HG02970 (cell line): ENCODE measurements around the gene PAWR.

ENCODE experiments used
- ATAC-seq: cut with Tn5 transposase; IDR thresholded peaks from one replicate; pipeline ENCODE4 v1.9.1; 2021; ENCODE audit warnings: mild to moderate bottlenecking, moderate library complexity, moderate number of reproducible peaks; ENCODE audit not compliant: unreplicated experiment, low FRiP score

Gene PAWR, protein sequence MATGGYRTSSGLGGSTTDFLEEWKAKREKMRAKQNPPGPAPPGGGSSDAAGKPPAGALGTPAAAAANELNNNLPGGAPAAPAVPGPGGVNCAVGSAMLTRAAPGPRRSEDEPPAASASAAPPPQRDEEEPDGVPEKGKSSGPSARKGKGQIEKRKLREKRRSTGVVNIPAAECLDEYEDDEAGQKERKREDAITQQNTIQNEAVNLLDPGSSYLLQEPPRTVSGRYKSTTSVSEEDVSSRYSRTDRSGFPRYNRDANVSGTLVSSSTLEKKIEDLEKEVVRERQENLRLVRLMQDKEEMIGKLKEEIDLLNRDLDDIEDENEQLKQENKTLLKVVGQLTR

DNA sequence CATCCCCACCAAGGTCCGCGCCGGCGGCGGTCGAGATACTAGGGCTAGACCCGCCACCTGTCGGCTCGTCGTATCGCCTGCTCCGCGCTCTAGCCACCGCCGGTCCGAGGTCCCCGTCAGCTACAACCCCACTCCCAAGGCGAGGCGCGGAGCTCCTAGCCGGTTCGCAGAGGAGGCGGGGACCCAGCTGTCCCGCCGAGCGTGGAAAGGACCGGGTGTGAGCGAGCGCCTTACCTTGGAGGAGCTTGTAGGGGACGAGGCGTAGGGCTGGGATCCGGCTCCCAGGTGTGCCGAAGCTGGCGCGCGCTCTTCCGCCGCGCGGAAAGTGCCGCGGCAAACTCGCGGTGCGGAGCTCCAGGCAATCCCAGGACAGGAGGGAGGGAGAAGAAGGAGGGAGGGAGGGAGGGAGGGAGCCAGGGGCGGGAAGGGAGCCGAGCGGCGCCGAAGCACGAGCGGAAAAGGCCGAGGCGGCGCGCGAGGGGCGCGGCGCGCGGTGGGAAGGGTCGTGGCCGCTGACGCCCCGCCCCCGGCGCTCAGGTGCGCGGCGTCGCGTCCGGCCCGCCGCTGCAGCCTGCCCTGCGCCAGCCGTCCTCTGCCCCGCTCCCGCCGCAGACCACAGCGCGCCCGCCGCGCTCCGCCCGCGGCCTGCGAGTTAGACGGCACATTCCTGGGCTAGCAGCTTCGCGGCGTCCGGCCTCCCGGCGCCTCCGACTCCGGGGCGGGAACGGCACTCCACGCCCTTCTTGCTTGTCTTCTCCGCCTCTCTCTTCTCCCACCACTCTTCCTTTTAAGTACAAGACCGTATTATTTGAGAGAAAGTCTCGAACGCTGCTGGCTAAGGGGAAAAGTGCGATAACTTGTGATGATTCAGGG, at the start of gene PAWR:
Gene PAWR, minus strand, starts transcription at position 327 of the 873 bp plus-strand sequence. CDS start 720 bp downstream, outside the sequence.
- peak; percentile 54 for ATAC-seq

DNA sequence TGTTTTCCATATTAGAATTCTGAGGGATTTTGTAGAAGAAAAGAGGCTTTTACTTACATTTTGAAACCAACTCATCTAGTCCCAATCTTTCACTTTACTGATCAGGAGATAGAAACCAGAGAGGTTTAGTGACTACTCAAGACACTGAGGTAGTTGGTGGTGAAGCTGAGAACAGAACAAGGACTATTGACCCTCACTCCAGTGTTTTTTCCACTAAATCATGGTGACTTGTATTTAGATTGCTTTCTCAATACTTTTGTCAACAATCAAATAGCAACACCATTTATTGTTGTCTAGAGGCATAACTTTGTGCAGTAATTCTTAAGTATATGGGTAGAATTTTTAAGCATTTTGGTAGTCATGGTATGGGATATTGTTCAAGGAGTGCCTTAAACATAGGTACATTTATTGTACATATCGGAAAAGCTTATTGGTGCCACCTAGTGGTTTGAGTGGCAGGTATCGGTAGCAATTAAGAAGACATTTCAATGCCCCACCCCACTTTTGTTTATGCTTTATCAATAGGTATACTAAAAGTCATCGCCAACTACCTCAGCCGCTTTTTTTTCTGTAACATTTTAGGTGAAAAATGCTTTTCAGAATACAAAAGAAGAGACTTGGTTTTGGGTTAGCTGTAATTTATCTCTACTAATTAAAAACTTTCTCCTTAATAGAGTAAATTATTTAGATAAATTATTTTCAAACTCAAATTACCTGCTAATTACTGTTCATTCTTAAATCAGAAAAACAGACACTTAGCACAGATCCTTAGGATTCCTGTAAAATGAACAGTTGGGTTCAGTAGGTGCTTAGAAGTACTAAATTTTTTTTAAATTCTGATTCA, 47.3 kb upstream of the PAWR start:
- ATAC-seq, result no peak

DNA sequence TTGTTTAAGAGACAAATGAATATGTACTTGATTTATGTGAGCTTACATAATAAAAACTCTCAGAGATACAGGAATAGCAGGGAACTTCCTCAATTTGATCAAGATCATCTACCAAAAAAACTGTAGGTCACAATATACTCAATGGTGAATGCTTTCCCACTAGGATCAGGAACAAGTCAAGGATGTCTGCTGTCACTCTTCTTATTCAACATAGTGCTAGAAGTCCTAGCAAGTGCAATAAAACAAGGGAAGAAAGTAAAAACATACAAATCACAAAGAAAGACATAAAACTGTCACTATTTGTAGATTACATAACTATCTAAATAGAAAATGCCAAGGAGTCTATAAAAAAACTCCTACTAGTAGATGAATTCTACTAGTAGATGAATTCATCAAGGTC, 41.9 kb upstream of the PAWR start:
- no peak for ATAC-seq

DNA sequence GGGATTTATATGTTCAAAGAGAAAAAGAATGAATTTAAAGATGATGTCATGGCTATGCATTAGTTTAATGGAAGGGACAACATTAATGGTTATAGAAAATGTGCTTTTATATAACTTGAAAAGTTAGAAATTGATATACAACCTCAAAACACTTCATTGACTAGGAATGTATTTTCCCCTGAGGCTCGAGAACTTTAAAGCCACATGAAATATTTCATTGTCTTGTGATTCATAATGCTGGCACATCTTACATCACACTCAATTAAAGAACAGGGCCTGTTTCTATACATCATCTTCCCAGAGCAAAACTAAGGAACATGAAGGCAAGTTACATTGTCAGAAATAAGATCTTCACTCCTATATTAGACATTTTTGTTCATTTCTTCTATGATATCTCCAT, 35.2 kb upstream of the PAWR start:
- no peak for ATAC-seq

DNA sequence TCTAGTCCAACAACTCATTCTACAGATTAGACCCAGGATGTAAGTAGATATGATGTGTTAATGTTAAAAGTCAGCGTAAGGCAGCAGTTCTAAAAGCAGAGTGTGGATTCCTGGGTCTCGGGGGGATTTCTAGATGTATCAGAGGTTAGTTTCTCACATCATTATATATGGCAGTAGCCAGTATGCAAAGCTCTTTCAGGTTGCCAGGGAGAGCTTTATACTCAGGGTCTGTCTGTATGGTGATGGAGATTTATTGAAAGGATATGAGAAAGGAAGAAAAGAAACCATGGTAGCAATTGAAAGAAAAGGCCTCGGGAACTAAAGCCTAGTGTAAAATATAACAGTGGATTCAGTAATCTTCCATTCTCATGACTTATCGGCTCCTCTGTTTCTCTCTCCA, 26.2 kb upstream of the PAWR start:
- no peak for ATAC-seq

DNA sequence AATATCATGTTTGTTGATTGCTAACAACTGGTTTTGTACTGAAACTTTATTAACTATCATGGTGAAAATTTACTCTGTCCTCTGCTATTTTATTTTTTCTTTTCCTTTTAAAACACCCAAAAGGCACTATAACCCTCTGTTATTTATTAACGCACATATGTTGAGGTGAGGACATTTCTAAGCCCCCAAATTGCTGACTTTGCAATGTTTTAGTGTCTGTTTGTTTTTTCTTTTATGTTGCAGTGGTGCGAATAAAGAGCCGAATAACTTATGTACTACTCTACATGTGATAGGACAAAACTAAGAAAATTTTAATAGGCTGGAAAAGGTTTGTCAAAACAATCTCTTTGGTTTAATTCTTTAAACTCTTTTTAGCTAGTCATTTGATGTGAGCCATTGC, 24.5 kb upstream of the PAWR start:
- no peak for ATAC-seq

DNA sequence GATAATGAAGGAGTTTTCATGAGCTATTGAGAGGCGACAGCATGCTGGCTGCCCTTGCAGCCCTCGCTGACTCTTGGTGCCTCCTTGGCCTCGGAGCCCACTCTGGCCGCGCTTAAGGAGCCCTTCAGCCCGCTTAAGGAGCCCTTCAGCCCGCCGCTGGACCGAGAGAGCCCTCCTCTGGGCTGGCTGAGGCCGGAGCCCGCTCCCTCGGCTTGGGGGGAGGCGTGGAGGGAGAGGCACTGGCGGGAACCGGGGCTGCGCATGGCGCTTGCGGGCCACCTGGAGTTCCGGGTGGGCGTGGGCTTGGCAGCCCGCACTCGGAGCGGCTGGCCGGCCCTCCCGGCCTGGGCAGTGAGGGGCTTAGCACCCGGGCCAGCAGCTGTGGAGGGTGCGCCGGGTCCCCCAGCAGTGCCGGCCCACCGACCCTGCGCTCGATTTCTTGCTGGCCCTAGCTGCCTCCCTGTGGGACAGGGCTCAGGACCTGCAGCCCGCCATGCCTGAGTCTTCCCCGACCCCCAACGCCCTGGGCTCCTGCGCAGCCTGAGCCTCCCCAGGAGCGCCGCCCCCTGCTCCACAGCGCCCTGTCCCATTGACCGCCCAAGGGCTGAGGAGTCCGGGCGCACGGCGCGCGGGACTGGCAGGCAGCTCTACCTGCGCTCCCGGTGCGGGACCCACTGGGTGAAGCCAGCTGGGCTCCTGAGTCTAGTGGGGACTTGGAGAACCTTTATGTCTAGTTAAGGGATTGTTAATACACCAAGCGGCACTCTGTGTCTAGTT, 20.1 kb upstream of the PAWR start:
- no peak for ATAC-seq

DNA sequence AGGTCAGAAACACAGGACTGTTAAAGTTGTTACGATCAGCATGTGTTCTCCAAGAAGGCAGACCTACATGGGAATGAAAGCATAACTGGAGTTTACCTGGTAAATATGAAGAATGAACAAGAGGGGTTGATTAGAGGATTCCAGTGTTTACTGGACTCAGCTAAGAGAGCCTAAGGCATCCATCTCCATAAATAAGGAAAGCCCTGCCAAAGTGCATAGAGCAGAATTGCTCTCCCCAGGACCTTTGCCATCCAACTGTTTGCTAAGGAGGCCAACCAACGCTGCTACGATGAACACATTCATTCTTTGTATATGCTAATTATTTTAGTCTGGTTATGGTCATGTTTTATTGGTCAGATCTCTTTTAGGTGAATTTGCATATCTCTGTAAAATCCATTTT, 17.1 kb upstream of the PAWR start:
- no peak for ATAC-seq

DNA sequence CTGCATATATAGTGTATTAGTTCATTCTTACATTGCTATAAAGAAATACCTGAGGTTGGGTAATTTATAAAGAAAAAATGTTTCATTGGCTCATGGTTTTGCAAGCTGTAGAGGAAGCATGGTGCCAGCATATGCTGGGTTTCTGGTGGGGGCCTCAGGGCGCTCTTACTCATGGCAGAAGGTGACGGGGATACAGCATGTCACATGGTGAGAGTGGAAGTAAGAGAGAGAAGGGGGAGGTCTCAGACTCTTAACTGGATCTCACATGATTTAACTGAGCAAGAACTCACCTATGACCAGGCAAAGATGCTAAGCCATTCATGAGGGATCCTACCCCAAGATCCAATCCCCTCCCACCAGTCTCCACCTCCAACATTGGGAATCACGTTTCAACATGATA, 15.9 kb upstream of the PAWR start:
- no peak for ATAC-seq

DNA sequence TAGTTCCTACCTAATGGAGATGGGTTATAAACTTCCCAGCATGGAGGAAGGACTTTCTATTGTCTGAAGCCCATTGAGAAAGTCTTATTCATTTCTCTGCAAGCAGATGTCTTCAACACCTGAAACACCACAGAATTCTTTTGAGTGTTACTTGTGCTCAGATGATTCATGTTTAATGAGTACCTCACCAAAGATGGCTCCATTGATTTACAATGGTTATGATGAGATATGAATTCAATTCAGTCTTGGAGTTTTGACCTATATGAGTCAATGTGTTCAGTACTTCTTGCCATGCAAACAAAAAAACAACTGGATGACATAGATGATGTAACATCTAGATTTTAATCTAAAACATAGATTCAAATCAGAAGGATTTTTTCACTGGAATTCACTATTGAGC, 15.4 kb upstream of the PAWR start:
- no peak for ATAC-seq

DNA sequence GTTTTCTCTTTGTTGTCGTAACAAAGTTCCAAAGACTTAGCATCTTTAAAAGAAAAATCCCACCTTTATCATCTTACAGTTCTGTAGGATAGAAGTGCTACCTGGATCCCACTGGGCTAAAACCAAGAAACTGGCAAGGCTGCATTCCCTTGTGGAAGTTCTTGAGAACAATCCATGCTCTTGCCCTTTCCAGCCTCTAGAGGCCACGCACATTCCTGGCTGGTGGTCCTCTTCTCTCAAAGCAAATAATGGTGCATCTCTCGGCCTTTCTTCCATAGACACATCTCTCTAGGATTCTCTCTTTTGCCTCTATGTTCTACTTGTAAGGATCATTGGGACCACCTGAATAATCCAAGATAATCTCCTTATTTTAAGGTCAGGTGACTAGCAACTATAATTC, 8.2 kb upstream of the PAWR start:
- ATAC-seq, result no peak

DNA sequence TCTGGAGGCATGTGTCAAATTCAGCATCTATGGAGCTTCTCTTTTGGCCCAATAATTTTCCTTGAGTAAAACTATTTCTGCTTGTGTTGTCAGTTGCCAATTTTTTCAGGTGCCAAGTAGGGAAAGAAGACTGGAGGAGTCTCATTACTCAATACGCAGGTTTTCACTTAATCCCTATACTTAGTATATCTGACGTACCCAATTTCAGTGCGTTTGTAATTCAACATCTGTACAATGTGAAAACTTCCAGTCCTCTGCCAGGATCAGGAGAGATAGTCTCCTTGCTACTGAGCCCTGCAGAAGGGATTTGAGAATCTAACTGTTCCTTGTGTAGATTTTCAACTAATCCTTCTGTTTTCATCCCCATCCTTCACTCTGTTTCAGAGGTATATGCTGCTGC, 5.7 kb upstream of the PAWR start:
- ATAC-seq, result no peak

DNA sequence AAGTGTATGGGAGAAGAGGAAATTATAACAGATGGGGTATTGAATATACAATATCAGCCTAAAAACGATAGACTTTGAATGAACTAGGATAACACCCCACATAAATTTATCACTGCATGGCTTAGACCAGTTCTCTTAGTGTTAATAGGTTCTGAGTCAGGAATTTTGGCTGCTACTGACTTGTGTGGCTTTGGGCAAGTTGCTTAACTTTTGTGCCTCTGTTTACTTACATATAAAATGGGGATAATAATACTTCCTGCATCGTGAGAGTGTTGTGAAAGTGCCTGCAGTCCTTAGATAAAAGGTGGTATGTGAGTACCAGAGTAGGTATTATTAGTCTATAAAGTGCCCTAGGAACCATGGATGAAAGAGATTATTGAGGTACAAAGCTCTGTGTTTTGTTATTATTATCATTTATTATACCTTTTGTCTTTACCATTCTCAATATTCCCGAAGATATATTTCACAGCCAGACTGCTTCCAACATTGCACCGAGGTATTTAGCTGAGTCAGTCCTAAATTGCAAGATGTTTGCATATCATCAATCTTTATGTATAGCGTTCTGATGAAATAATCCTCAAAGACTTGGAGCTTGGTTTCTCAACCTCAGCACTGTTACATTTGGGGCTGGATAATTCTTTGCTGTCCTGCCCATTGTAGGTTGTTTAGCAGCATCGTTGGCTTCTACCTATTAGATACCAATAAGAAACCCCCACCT, 2.3 kb upstream of the PAWR start:
- ATAC-seq, result no peak

DNA sequence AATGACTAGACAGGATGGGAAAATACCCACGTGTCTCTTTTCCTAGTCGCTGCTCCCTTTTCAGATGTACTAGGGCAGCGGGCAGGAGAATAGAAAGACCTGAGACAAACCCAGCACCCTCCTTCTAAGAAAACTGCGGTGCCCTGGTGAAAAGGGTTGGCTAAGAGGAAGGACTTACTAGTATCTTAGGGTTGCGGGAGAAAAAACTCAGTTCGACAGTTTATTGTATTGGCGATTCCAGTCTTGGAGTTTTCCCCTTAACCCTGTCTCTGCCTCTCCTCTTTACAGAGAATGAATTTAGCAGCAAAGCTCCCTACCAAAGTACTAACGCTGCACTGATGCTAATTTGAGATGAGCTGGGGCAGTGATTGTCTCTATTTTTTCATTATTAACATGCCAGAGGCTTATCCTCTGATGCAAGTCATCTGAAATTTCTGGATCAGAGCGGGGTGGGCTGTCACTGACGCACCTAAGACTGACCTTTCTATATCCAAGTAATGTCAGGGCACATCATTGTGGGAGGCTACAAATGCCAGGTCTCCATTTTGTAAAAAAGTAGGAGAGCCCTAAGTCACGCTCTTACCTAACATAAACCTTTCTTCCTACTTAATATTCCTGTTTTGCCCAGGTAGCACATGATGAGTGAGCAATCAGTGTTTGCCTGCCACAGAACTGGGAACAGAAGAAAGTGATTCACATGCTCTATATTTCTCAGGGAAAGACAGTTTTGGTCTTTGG, 916 bp upstream of the PAWR start:
- no peak for ATAC-seq

DNA sequence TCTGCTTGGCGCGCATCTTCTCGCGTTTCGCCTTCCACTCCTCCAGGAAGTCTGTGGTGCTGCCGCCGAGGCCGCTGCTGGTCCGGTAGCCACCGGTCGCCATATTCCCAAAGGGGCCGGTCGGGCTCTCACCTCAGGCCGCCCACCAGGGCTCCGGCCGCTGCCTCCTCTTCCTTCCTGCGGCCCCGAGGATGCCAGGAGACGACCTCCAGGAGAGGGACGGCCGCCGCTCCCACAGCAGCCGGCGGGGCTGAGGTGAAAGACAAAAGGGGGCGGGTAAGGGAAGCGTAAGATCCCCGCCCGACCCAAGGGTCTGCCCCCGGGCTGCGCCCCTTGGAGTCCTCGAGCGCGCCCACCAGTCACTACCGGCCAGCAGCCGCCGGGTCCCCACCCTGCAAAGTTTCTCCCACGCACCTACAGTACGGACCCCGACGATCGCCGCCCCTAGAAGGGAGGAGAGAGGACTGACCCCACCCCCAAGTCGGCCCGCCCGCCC, 574 bp downstream of the PAWR start:
- peak; percentile 22 for ATAC-seq

DNA sequence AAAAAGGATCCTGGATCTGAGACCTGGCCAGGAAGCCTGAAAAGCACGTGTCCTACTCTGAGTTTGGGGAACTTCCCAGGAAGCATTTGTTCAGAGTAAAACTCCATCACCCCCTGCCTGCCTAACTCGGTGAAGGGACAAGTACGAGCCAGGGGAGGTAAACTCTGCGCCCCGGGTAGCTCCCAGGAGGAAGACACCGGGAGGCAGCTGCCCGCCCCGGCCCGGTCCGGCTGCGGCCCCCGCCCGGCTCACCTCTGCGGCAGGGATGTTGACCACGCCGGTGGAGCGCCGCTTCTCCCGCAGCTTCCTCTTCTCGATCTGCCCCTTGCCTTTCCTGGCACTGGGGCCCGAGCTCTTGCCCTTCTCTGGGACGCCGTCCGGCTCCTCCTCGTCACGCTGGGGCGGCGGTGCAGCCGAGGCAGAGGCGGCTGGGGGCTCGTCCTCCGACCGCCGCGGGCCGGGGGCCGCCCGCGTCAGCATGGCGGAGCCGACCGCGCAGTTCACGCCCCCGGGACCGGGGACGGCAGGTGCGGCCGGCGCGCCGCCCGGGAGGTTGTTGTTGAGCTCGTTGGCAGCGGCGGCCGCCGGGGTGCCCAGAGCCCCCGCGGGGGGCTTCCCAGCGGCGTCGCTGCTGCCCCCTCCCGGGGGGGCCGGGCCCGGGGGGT, 1.2 kb downstream of the PAWR start:
- peak; percentile 23 for ATAC-seq

DNA sequence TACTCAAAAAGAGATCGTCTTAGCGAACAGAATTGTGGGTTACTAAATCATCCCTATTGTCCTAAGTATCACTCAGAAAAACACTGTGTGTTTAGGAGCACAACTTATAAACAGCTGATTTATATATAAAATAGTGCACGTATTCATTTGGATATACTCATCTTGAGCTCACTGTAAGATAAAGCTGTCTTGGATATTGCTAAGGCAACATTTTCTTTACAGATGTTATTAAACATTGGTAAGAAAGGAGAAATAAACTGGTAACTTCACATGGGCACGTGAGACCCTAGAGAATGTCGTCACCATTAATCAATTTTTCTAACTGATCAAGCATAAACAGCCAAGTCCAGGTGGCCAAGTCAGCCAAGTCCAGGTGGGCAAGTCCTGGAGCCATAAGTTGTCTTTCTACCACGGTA, 1.7 kb downstream of the PAWR start:
- no peak for ATAC-seq

DNA sequence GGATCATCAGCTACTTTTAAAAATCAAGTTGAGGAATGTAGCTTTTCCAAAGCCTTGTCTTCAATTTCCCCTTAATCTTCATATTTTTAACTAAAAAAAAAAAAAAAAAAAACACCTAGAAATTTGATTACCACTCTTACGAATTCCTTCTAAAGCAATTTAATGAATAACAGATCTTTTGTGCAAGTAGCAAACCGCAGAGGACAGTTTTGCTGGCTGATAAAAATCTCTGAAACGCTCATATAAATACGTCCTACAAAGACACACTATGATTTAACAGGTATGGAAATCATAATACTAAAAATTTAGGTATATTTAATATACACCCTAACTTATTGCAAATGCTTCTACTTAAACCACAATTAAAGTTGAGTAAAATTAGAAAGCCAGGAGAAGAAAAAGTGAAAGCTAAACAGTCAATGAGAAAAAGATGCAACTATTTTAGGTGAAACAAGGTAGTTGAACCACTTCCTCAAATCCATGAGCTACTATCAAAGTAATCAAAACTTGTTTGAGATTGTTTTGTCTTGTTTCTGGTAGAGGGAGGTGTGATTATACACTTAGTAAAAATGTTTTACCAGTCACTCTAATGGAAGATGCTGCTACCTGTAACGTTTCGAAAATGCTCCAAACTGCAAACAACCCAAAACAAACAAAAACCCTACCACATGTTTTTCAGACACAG, 2.2 kb downstream of the PAWR start:
- ATAC-seq, result no peak
